GM12878 (cell line): ENCODE data around the gene NFASC. TPM values are rescaled to one million over a fixed set of nuclear protein-coding genes. Genes with fewer than 3 reads are reported as not detected.

Source experiments
- ATAC-seq: fragments of 200-7000 bp; cut with Tn5 transposase; 3 replicates; pipeline ENCODE4 v1.9.1; 2020; ENCODE audit warnings: mild to moderate bottlenecking, moderate library complexity
- BruUV-seq: library from RNA; stranded (reverse); fragments of 400-500 nt; replicated peaks from 2 replicates; lab custom pipeline; 2021; lab: Mats Ljungman, UMichigan
- CTCF ChIA-PET: fragments of 300-600 bp; sonication (Branson Sonifier 250); formaldehyde crosslinking; extraction: SDS; loops from one replicate; lab custom pipeline; 2021; ENCODE audit warnings: inconsistent platforms; lab: Yijun Ruan, JAX
- POLR2A ChIA-PET: fragments of 350-600 bp; formaldehyde crosslinking; extraction: SDS; loops from one replicate; lab custom pipeline; 2021; ENCODE audit warnings: inconsistent platforms; lab: Charles Lee
- RAD21 ChIA-PET: fragments of 300-600 bp; sonication (Branson Sonifier 250); formaldehyde crosslinking; loops from one replicate; lab custom pipeline; 2023; ENCODE audit warnings: antibody characterized with exemption; ENCODE audit not compliant: unreplicated experiment; lab: Charles Lee
- SMC1A ChIA-PET: fragments of 300-600 bp; sonication (Branson Sonifier 250); formaldehyde crosslinking; loops from one replicate; lab custom pipeline; 2023; ENCODE audit not compliant: unreplicated experiment, uncharacterized antibody; lab: Charles Lee
- DNase-seq: peaks from one replicate; pipeline ENCODE4 v3.0.0-alpha.2; 2011; ENCODE audit warnings: low read depth, low spot score
- FAIRE-seq: peaks from 3 replicates; lab custom pipeline; 2011; peaks lifted over from hg19 to GRCh38; lab: Jason Lieb, UNC
- H2AFZ ChIP-seq: 2 replicates; pipeline ENCODE4 v1.6.0; 2011; ENCODE audit warnings: low read depth, low read length, control low read depth; ENCODE audit not compliant: control insufficient read depth
- H3K27ac ChIP-seq: 2 replicates; pipeline ENCODE4 v1.5.1; 2011; ENCODE audit warnings: control low read depth; ENCODE audit not compliant: control insufficient read depth, insufficient read depth
- H3K27me3 ChIP-seq, 2 experiments: replicated peaks in 1 of 2; 2 replicates each; pipeline versions ENCODE4 v1.6.0 to v1.6.1; 2011; ENCODE audit warnings: low read length in 1 of 2; ENCODE audit not compliant: control insufficient read depth in 2 of 2, insufficient read depth in 2 of 2
- H3K36me3 ChIP-seq, 2 experiments: 2 replicates each; pipeline ENCODE4 v1.5.1; 2011; ENCODE audit warnings: low read length in 1 of 2; ENCODE audit not compliant: control insufficient read depth in 2 of 2, insufficient read depth in 2 of 2
- H3K4me1 ChIP-seq: 2 replicates; pipeline ENCODE4 v1.6.1; 2011; ENCODE audit warnings: mild to moderate bottlenecking, low read length, moderate library complexity, mixed read lengths; ENCODE audit not compliant: control insufficient read depth, insufficient read depth
- H3K4me2 ChIP-seq: 2 replicates; pipeline ENCODE4 v1.6.0; 2011; ENCODE audit warnings: control low read depth; ENCODE audit not compliant: control insufficient read depth, insufficient read depth
- H3K4me3 ChIP-seq: fragments of 200-600 bp; sonication (generic); 2 replicates; pipeline ENCODE4 v1.5.1; 2016
- H3K79me2 ChIP-seq: 2 replicates; pipeline ENCODE4 v1.6.0; 2011; ENCODE audit warnings: low read length; ENCODE audit not compliant: control insufficient read depth, insufficient read depth
- H3K9ac ChIP-seq: 2 replicates; pipeline ENCODE4 v1.8.0; 2011; ENCODE audit warnings: low read length, control low read depth, mixed read lengths; ENCODE audit not compliant: control insufficient read depth, insufficient read depth
- H3K9me3 ChIP-seq: replicated peaks from 3 replicates; pipeline ENCODE4 v1.5.1; 2011; ENCODE audit warnings: mild to moderate bottlenecking, low read length; ENCODE audit not compliant: control insufficient read depth, insufficient read depth
- H4K20me1 ChIP-seq: 2 replicates; pipeline ENCODE4 v1.6.0; 2011; ENCODE audit not compliant: control insufficient read depth, insufficient read depth
- BACH1 ChIP-seq: fragments of 450-650 bp; IDR thresholded peaks from 2 replicates; pipeline ENCODE4 v1.6.1; 2017; ENCODE audit warnings: mild to moderate bottlenecking, borderline replicate concordance
- ESRRA ChIP-seq: IDR thresholded peaks from 2 replicates; pipeline ENCODE4 v1.6.1; 2012; ENCODE audit warnings: mild to moderate bottlenecking, low read length, improper control_type of control experiment
- IKZF1 ChIP-seq: fragments of 450-650 bp; conservative IDR thresholded peaks from 2 replicates; pipeline ENCODE4 v1.6.1; 2017; ENCODE audit warnings: antibody characterized with exemption, mild to moderate bottlenecking
- IRF4 ChIP-seq: IDR thresholded peaks from 2 replicates; pipeline ENCODE4 v1.6.1; 2011; ENCODE audit warnings: low read depth, low read length
- MEF2B ChIP-seq: fragments of 450-650 bp; IDR thresholded peaks from 2 replicates; pipeline ENCODE4 v1.6.1; 2018; ENCODE audit warnings: mild to moderate bottlenecking, moderate library complexity; ENCODE audit not compliant: partially characterized antibody, poor library complexity, severe bottlenecking
- NFXL1 ChIP-seq: fragments of 450-650 bp; IDR thresholded peaks from 2 replicates; pipeline ENCODE4 v1.6.1; 2017; ENCODE audit warnings: antibody characterized with exemption, mild to moderate bottlenecking, borderline replicate concordance
- NFYB ChIP-seq: IDR thresholded peaks from 2 replicates; pipeline ENCODE4 v1.6.1; 2011; ENCODE audit warnings: low read depth, mild to moderate bottlenecking, low read length, improper control_type of control experiment, moderate library complexity; ENCODE audit not compliant: insufficient read depth
- PML ChIP-seq: IDR thresholded peaks from 2 replicates; pipeline ENCODE4 v1.6.1; 2012; ENCODE audit warnings: low read length, inconsistent platforms
- POLR2AphosphoS2 ChIP-seq: IDR thresholded peaks from 2 replicates; pipeline ENCODE4 v1.6.1; 2011; ENCODE audit warnings: low read depth, mild to moderate bottlenecking, low read length, improper control_type of control experiment, moderate library complexity
- SIX5 ChIP-seq: IDR thresholded peaks from 2 replicates; pipeline ENCODE4 v1.6.1; 2011; ENCODE audit warnings: mild to moderate bottlenecking, low read depth, low read length, moderate library complexity; ENCODE audit not compliant: severe bottlenecking
- SREBF2 ChIP-seq: IDR thresholded peaks from 2 replicates; pipeline ENCODE4 v1.6.1; 2012; ENCODE audit warnings: mild to moderate bottlenecking, low read length
- SUPT20H ChIP-seq: IDR thresholded peaks from 2 replicates; pipeline ENCODE4 v1.6.1; 2011; ENCODE audit warnings: low read depth, mild to moderate bottlenecking, low read length, moderate library complexity, borderline replicate concordance; ENCODE audit not compliant: control insufficient read depth
- WRNIP1 ChIP-seq: IDR thresholded peaks from 2 replicates; pipeline ENCODE4 v1.6.1; 2011; ENCODE audit warnings: low read depth, low read length, improper control_type of control experiment, borderline replicate concordance
- ZNF207 ChIP-seq: fragments of 450-650 bp; IDR thresholded peaks from 2 replicates; pipeline ENCODE4 v1.6.1; 2014; ENCODE audit warnings: antibody characterized with exemption, mild to moderate bottlenecking, borderline replicate concordance
- ZNF217 ChIP-seq: fragments of 450-650 bp; IDR thresholded peaks from 2 replicates; pipeline ENCODE4 v1.6.1; 2017; ENCODE audit warnings: antibody characterized with exemption, mild to moderate bottlenecking
- ZNF274 ChIP-seq: IDR thresholded peaks from one replicate; pipeline ENCODE4 v1.8.0; 2011; ENCODE audit not compliant: insufficient read length, insufficient read depth
- ZNF384 ChIP-seq: IDR thresholded peaks from 2 replicates; pipeline ENCODE4 v1.6.1; 2012; ENCODE audit warnings: low read depth, mild to moderate bottlenecking, low read length, improper control_type of control experiment, borderline replicate concordance
- WGBS: methylation state at CpG from one replicate; pipeline ENCODE4 v1.1.6; 2016; ENCODE audit warnings: low lambda C conversion rate; ENCODE audit not compliant: insufficient replicate concordance, insufficient coverage; ENCODE audit errors: missing lambda C conversion rate; 5-methylcytosine and 5-hydroxymethylcytosine counted together
- in situ Hi-C: fragments of 300-500 bp; cut with MboI; formaldehyde crosslinking; loops from 9 replicates; pipeline ENCODE4 v1.14.3; 2018; ENCODE audit warnings: mixed read lengths
- intact Hi-C: fragments of 100-400 bp; cut with micrococcal nuclease; formaldehyde crosslinking; loops from one replicate; pipeline ENCODE4 v1.14.2; 2022; ENCODE audit not compliant: unreplicated experiment
- polyA plus RNA-seq, 11 experiments: library from polyadenylated mRNA; depleted of rRNA in 4 of 11; unstranded in 6 of 11; stranded (reverse) in 5 of 11; fragments of >200 nt; fragmentation: Nextera tagmentation in 4 of 11; fragmentation: Illumina TruSeq in 1 of 11; extraction: Ambion mirVana in 4 of 11; extraction: Trizol in 1 of 11; gene quantifications; 1 replicate in 1 of 11; 2 replicates in 10 of 11; pipeline versions ENCODE4 v1.2.1 to v1.2.3, GENCODE V29; 2011 to 2016; ENCODE audit warnings: inconsistent platforms in 2 of 11, missing spikeins in 2 of 11, low read depth in 1 of 11
- total RNA-seq, 4 experiments: library from RNA; depleted of rRNA in 3 of 4; stranded (reverse); fragments of >200 nt in 3 of 4; fragmentation: Illumina TruSeq in 1 of 4; extraction: Trizol in 1 of 4; gene quantifications; 2 replicates each; pipeline versions ENCODE4 v1.2.1 to v1.2.3, GENCODE V29; 2013 to 2021
- TF ChIP-seq, protein P1 (sequence below): IDR thresholded peaks from 2 replicates; pipeline ENCODE4 v1.6.1; 2011; ENCODE audit warnings: borderline replicate concordance, low read depth, mild to moderate bottlenecking, moderate library complexity, mixed read lengths, low read length; ENCODE audit not compliant: insufficient read depth; ENCODE audit errors: extremely low read length
- TF ChIP-seq, protein P2 (sequence below): IDR thresholded peaks from 2 replicates; pipeline ENCODE4 v1.6.1; 2012; ENCODE audit warnings: low read depth, low read length, improper control_type of control experiment
- TF ChIP-seq, protein P3 (sequence below): fragments of 450-650 bp; IDR thresholded peaks from 2 replicates; pipeline ENCODE4 v1.6.1; 2014; ENCODE audit warnings: mild to moderate bottlenecking

Gene NFASC
- total and polyA plus RNA-seq, 10 of the 15 experiments (the other 5 are each of a cell fraction or from before 2014, with no cell fraction given): 0.04 to 0.31 (median 0.12) TPM; not detected in 4

GRCh38 chr1:204936765-204937164, 66.1 kb downstream of the NFASC start:
- Histone ChIP-seq H2AFZ (no peak overlapping the region), H3K79me2 (no peaks in the 10 kb centered on the region), H3K27me3 (no peaks in the 10 kb centered on the region; a peak in 3 of 4 replicates), H3K4me3 (no peak overlapping the region), H3K4me2 (no peak overlapping the region), H3K9me3 (no peaks in the 10 kb centered on the region), H3K9ac (no peak overlapping the region), H3K4me1 (no peaks in the 10 kb centered on the region), H4K20me1 (no peaks in the 10 kb centered on the region), H3K27ac (no peak overlapping the region), H3K36me3 (no peaks in the 10 kb centered on the region)
- no peak for TF ChIP-seq NFXL1
- TF ChIP-seq NFYB: no peak
- no peak for TF ChIP-seq ZNF217
- no peak for TF ChIP-seq ESRRA
- no peak for TF ChIP-seq SIX5
- TF ChIP-seq MEF2B: no peak
- no peak for TF ChIP-seq ZNF274
- no peak for TF ChIP-seq IKZF1
- TF ChIP-seq ZNF207: no peak
- TF ChIP-seq ZNF384: no peak
- TF ChIP-seq BACH1: no peak
- TF ChIP-seq, protein P1, sequence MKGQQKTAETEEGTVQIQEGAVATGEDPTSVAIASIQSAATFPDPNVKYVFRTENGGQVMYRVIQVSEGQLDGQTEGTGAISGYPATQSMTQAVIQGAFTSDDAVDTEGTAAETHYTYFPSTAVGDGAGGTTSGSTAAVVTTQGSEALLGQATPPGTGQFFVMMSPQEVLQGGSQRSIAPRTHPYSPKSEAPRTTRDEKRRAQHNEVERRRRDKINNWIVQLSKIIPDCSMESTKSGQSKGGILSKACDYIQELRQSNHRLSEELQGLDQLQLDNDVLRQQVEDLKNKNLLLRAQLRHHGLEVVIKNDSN: no peak
- TF ChIP-seq, protein P2, sequence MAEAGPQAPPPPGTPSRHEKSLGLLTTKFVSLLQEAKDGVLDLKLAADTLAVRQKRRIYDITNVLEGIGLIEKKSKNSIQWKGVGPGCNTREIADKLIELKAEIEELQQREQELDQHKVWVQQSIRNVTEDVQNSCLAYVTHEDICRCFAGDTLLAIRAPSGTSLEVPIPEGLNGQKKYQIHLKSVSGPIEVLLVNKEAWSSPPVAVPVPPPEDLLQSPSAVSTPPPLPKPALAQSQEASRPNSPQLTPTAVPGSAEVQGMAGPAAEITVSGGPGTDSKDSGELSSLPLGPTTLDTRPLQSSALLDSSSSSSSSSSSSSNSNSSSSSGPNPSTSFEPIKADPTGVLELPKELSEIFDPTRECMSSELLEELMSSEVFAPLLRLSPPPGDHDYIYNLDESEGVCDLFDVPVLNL: no peak
- no peak for TF ChIP-seq SUPT20H
- no peak for TF ChIP-seq IRF4
- no peak for TF ChIP-seq WRNIP1
- TF ChIP-seq PML: no peak
- TF ChIP-seq SREBF2: no peak
- TF ChIP-seq, protein P3, sequence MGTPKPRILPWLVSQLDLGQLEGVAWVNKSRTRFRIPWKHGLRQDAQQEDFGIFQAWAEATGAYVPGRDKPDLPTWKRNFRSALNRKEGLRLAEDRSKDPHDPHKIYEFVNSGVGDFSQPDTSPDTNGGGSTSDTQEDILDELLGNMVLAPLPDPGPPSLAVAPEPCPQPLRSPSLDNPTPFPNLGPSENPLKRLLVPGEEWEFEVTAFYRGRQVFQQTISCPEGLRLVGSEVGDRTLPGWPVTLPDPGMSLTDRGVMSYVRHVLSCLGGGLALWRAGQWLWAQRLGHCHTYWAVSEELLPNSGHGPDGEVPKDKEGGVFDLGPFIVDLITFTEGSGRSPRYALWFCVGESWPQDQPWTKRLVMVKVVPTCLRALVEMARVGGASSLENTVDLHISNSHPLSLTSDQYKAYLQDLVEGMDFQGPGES: no peak
- TF ChIP-seq POLR2AphosphoS2: no peak
- in situ Hi-C loops (no loop called here), intact Hi-C loops (no loop called here)
- no TSS peak for BruUV-seq
- ChIA-PET CTCF (interaction anchor here (1.0 kb wide), 1 partner anchor 130 kb away, joined by 3 read pairs; no protein-coding TSS in a partner anchor), RAD21 (no interaction called here), POLR2A (no interaction called here), SMC1A (no interaction called here)
- 24% methylated on average over 4 of the region's 4 CpGs for WGBS
- no peak for DNase-seq
- FAIRE-seq: no peak
- ATAC-seq: no peak
